Lower lobe of right lung (tissue), 2 donors: ENCODE results near the gene COPS7A. TPM values are rescaled to one million over a fixed set of nuclear protein-coding genes. Genes with fewer than 3 reads are reported as not detected.

Source experiments
- ATAC-seq, 2 donors: fragments of 200-7000 bp; cut with Tn5 transposase; one replicate each; pipeline ENCODE4 v1.9.1; 2020 to 2022; ENCODE audit warnings: mild to moderate bottlenecking in 2 of 2, moderate library complexity in 2 of 2
- DNase-seq: peaks from one replicate; pipeline ENCODE4 v3.0.0-alpha.2; 2020
- H3K27ac ChIP-seq: fragments of 200-600 bp; one replicate; pipeline ENCODE4 v1.8.0; 2022
- H3K27me3 ChIP-seq: fragments of 200-600 bp; one replicate; pipeline ENCODE4 v1.8.0; 2022; ENCODE audit warnings: low read depth
- H3K36me3 ChIP-seq: fragments of 200-600 bp; one replicate; pipeline ENCODE4 v1.8.0; 2022; ENCODE audit warnings: mild to moderate bottlenecking
- H3K4me1 ChIP-seq: fragments of 200-600 bp; one replicate; pipeline ENCODE4 v1.8.0; 2022
- H3K4me3 ChIP-seq: fragments of 200-600 bp; one replicate; pipeline ENCODE4 v1.8.0; 2022; ENCODE audit warnings: mild to moderate bottlenecking
- H3K9me3 ChIP-seq: fragments of 200-600 bp; one replicate; pipeline ENCODE4 v1.8.0; 2022
- intact Hi-C: fragments of 100-400 bp; cut with DNase I; formaldehyde crosslinking; loops from one replicate; pipeline ENCODE4 v1.11.0; 2022
- total RNA-seq: library from RNA; stranded (reverse); fragmentation: NEBNext Ultra II Directional; extraction: Animal tissue kit (Norgen Biotek cat#: 25700); gene quantifications from one replicate; pipeline ENCODE4 v1.2.1, GENCODE V29; 2021
- TF ChIP-seq, protein P1 (sequence below): fragments of 200-600 bp; IDR thresholded peaks from one replicate; pipeline ENCODE4 v1.8.0; 2022; ENCODE audit warnings: antibody characterized with exemption, mild to moderate bottlenecking
- donor health status: DM: no; HTN: yes; CAD: no; lungs with severe emphysema.

COPS7A gene
- total RNA-seq, 1 donor from 2014 or later: 55.1 TPM

GRCh38 chr12:6771509-6772330 is 47.9 kb downstream of the COPS7A start:
- Histone ChIP-seq H3K9me3 (no peaks in the 10 kb centered on the region), H3K4me3 (no peak overlapping the region), H3K4me1 (peaks cover 41% of the 10 kb centered on the region), H3K27ac (peak overlapping the region; percentile 9), H3K27me3 (no peaks in the 10 kb centered on the region), H3K36me3 (peaks cover 21% of the 10 kb centered on the region)
- intact Hi-C loops: no loop called here
- TF ChIP-seq, protein P1, sequence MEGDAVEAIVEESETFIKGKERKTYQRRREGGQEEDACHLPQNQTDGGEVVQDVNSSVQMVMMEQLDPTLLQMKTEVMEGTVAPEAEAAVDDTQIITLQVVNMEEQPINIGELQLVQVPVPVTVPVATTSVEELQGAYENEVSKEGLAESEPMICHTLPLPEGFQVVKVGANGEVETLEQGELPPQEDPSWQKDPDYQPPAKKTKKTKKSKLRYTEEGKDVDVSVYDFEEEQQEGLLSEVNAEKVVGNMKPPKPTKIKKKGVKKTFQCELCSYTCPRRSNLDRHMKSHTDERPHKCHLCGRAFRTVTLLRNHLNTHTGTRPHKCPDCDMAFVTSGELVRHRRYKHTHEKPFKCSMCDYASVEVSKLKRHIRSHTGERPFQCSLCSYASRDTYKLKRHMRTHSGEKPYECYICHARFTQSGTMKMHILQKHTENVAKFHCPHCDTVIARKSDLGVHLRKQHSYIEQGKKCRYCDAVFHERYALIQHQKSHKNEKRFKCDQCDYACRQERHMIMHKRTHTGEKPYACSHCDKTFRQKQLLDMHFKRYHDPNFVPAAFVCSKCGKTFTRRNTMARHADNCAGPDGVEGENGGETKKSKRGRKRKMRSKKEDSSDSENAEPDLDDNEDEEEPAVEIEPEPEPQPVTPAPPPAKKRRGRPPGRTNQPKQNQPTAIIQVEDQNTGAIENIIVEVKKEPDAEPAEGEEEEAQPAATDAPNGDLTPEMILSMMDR: no peak
- no peak for ATAC-seq
- no peak for DNase-seq

DNA sequence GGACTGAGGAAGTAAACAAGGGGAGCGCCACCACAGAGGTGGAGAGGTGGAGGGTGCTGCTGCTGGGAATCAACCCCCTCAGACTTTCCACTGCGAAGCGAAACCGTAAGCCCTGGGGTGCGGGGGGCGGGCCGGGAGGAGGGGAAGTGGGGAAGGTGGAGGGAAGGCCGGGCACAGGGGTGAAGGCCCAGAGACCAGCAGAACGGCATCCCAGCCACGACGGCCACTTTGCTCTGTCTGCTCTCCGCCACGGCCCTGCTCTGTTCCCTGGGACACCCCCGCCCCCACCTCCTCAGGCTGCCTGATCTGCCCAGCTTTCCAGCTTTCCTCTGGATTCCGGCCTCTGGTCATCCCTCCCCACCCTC is 48.5 kb downstream of the COPS7A start, which contains the start of gene LAG3:
Gene LAG3, plus strand, starts transcription at position 190 of the 365 bp plus-strand sequence. CDS start 333 bp downstream, outside the sequence.
- H3K4me1 ChIP-seq: peaks cover 41% of the 10 kb centered on the region
- ATAC-seq (no peak), DNase-seq (no peak)
- H3K36me3 ChIP-seq: peaks cover 21% of the 10 kb centered on the region
- no peaks in the 10 kb centered on the region for H3K27me3 ChIP-seq
- intact Hi-C loops: no loop called here
- H3K27ac ChIP-seq: peak within 1 kb of the TSS; percentile 18
- H3K4me3 ChIP-seq: peak within 1 kb of the TSS; percentile 30
- no peaks in the 10 kb centered on the region for H3K9me3 ChIP-seq
- TF ChIP-seq, protein P1: no peak

DNA sequence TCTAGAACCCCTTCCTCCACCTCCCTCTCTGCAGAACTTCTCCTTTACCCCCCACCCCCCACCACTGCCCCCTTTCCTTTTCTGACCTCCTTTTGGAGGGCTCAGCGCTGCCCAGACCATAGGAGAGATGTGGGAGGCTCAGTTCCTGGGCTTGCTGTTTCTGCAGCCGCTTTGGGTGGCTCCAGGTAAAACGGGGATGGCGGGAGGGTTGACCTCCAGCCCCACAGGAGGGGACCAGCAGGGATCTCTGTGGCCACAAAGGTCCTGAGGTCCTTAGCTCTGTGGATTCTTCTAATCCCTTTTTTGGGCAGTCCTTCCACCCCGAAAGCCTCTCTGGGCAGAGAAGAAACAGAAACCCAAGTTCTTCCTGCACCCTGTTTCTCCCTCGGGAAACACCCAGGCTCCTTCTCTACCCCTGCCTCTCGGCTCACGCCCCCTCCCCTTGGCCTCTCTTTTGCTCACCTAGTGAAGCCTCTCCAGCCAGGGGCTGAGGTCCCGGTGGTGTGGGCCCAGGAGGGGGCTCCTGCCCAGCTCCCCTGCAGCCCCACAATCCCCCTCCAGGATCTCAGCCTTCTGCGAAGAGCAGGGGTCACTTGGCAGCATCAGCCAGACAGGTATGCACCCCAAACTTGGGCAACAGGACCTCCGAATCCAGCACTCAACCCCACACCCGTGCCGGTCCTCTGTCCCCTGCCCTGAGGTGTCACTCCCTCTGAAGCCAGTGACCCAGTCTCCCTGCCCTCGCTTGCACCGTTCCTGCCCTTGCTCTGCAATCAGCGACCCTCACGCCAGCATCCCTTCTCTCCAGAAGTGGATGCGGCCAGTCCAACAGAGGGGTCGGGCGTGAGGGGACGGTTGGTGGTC is 49.1 kb downstream of the COPS7A start:
- Histone ChIP-seq H3K4me3 (peak overlapping the region; percentile 30), H3K9me3 (no peaks in the 10 kb centered on the region), H3K27ac (peak overlapping the region; percentile 18), H3K27me3 (no peaks in the 10 kb centered on the region), H3K36me3 (peaks cover 21% of the 10 kb centered on the region), H3K4me1 (peaks cover 40% of the 10 kb centered on the region)
- TF ChIP-seq, protein P1: no peak
- intact Hi-C loops: no loop called here
- ATAC-seq (no peak), DNase-seq (no peak)

GRCh38 chr12:6773590-6774351 is 49.9 kb downstream of the COPS7A start:
- Histone ChIP-seq H3K36me3 (peaks cover 21% of the 10 kb centered on the region), H3K9me3 (no peaks in the 10 kb centered on the region), H3K4me1 (peaks cover 40% of the 10 kb centered on the region), H3K4me3 (peak overlapping the region; percentile 30), H3K27me3 (no peaks in the 10 kb centered on the region), H3K27ac (peak overlapping the region; percentile 18)
- intact Hi-C loops: no loop called here
- DNase-seq: no peak
- ATAC-seq: peak in 1 of 2 donors; percentile 3
- TF ChIP-seq, protein P1: no peak

GRCh38 chr12:6774499-6775062 is 50.7 kb downstream of the COPS7A start:
- TF ChIP-seq, protein P1: no peak

More at GRCh38 chr12:6774499-6775062, 50.7 kb downstream of the COPS7A start:
- Histone ChIP-seq H3K27me3 (no peaks in the 10 kb centered on the region), H3K27ac (no peak overlapping the region), H3K36me3 (peaks cover 18% of the 10 kb centered on the region), H3K9me3 (no peaks in the 10 kb centered on the region), H3K4me1 (peaks cover 40% of the 10 kb centered on the region), H3K4me3 (peak overlapping the region; percentile 30)
- intact Hi-C loops: no loop called here
- ATAC-seq: no peak
- no peak for DNase-seq
